ENCODE results near the gene USP24. TPM values are rescaled to one million over a fixed set of nuclear protein-coding genes. Genes with fewer than 3 reads are reported as not detected.
A peak's percentile ranks its signal among the peaks of the same experiment; 100 is the strongest.
"Not testable (repeated sequence)": the region's sequence is repeated elsewhere in the genome, so short reads cannot be mapped to it uniquely, and the experiment has no call there.

USP24 gene
- total and polyA plus RNA-seq, 4 donors = 42.5 to 70.6 (median 46.9) TPM

DNA sequence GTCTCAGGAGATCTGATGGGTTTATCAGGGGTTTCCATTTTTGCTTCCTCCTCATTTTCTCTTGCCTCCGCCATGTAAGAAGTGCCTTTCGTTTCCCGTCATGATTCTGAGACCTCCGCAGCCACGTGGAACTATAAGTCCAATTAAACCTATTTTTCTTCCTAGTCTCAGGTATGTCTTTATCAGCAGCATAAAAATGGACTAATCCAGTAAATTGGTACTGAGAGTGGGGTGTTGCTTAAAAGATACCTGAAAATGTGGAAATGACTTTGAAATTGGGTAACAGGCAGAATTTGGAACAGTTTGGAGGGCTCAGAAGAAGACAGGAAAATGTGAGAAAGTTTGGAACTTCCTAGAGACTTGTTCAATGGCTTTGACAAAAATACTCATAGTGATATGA, 184.1 kb downstream of the USP24 start:
- no CpG with 5 or more reads among the region's 5 CpGs for WGBS (ENCODE audit: insufficient coverage)
- H3K27me3 ChIP-seq (ENCODE audit: control insufficient read depth, insufficient read depth, low read length); H3K4me3 ChIP-seq (ENCODE audit: low read depth, low read length); H3K9me3 ChIP-seq (ENCODE audit: control insufficient read depth, insufficient read depth, low read length); H3K4me1 ChIP-seq (ENCODE audit: control insufficient read depth, insufficient read depth, low read length); H3K36me3 ChIP-seq (ENCODE audit: control insufficient read depth, insufficient read depth, low read length); DNase-seq (ENCODE audit: low read depth in 4 of 6, low spot score in 6 of 6); H3K27ac ChIP-seq (ENCODE audit: low read depth, low read length): not testable (repeated sequence)

DNA sequence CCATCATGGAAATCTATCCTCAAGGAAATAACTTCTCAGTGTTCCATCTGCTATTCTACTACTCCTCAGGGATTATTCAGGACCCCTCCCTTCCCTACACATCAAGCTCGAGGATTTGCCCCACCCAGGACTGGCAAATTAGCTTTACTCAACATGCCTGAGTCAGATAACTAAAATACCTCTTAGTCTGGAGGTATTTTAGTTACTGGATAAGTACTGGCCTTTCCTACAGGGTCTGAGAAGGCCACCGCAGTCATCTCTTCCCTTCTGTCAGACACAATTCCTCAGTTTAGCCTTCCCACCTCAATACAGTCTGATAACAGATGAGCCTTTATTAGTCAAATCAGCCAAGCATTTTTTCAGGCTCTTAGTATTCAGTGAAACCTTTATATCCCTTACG, 188.5 kb downstream of the USP24 start:
- H3K9me3 ChIP-seq (ENCODE audit: control insufficient read depth, insufficient read depth, low read length); H3K4me3 ChIP-seq (ENCODE audit: low read depth, low read length); H3K27me3 ChIP-seq (ENCODE audit: control insufficient read depth, insufficient read depth, low read length); H3K27ac ChIP-seq (ENCODE audit: low read depth, low read length); H3K4me1 ChIP-seq (ENCODE audit: control insufficient read depth, insufficient read depth, low read length); DNase-seq (ENCODE audit: low read depth in 4 of 6, low spot score in 6 of 6); H3K36me3 ChIP-seq (ENCODE audit: control insufficient read depth, insufficient read depth, low read length): not testable (repeated sequence)
- no CpG with 5 or more reads among the region's 3 CpGs for WGBS (ENCODE audit: insufficient coverage)

GRCh38 chr1:55024163-55024562, 191.0 kb downstream of the USP24 start:
- not testable (repeated sequence) for H3K4me1 ChIP-seq (ENCODE audit: control insufficient read depth, insufficient read depth, low read length); H3K27ac ChIP-seq (ENCODE audit: low read depth, low read length); H3K36me3 ChIP-seq (ENCODE audit: control insufficient read depth, insufficient read depth, low read length); H3K4me3 ChIP-seq (ENCODE audit: low read depth, low read length); H3K9me3 ChIP-seq (ENCODE audit: control insufficient read depth, insufficient read depth, low read length); H3K27me3 ChIP-seq (ENCODE audit: control insufficient read depth, insufficient read depth, low read length); DNase-seq (ENCODE audit: low read depth in 4 of 6, low spot score in 6 of 6)
- 75% methylated on average over 5 of the region's 10 CpGs for WGBS (ENCODE audit: insufficient coverage)

DNA sequence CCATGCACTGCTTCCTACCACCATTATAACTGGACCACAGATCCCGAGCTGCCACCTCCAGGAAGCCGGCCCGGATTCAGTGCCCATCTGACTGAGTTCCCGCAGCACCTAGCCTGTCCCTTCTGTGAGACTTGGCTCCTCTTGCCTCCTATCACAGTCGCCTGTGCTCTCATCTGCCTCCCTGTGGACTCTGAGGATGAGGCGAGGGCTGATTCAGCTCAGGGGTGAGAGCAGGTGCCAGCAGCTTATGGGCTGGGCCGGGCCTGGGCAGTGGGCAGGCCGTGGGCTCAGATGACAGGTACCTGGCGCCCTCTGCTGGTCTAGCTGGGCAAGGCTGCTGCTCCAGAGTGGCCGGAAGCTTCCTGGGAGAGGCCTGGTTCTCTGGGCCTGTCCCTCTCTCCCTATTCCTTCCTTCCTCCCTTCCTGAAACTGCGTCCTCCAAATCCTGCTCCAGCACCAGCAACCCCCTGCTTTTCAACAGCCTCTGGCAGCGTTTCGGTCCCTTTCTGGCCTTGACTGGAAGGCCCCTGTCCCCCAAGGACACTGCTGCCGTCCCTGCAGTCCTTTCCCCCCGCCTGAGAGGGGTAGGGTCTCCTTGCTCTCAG, 193.1 kb downstream of the USP24 start:
- H3K4me3 ChIP-seq (ENCODE audit: low read depth, low read length) = no peak overlapping the region
- no peaks in the 10 kb centered on the region for H3K36me3 ChIP-seq (ENCODE audit: control insufficient read depth, insufficient read depth, low read length)
- peak in 5 of 6 donors; percentile 41 to 88 (median 56) for DNase-seq (ENCODE audit: low read depth in 4 of 6, low spot score in 6 of 6)
- H3K27ac ChIP-seq (ENCODE audit: low read depth, low read length) = no peak overlapping the region
- 33% methylated on average over 14 of the region's 15 CpGs for WGBS (ENCODE audit: insufficient coverage)
- peaks cover 9% of the 10 kb centered on the region for H3K4me1 ChIP-seq (ENCODE audit: control insufficient read depth, insufficient read depth, low read length)
- H3K9me3 ChIP-seq (ENCODE audit: control insufficient read depth, insufficient read depth, low read length) = no peaks in the 10 kb centered on the region
- H3K27me3 ChIP-seq (ENCODE audit: control insufficient read depth, insufficient read depth, low read length) = no peaks in the 10 kb centered on the region

DNA sequence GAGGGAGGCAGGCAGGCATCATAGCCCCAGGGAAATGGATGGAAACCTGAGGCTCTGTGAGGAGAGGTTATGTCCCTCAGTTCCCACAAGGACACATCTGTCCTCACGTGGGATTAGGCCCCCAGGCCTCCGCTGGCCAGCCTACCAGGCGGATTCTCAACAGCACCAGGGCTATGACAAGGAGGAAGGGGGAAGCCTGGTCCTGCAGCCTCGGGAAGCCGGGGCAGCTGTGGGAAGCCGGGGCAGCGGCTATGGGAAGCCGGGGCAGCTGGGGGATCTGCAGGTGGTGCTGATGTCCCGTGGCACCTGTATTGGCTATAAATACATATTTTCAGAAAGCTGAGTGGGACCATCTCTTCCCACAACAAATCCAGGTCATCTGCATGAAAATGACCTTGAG, 196.8 kb downstream of the USP24 start:
- H3K9me3 ChIP-seq (ENCODE audit: control insufficient read depth, insufficient read depth, low read length) = no peaks in the 10 kb centered on the region
- H3K4me3 ChIP-seq (ENCODE audit: low read depth, low read length) = no peak overlapping the region
- H3K36me3 ChIP-seq (ENCODE audit: control insufficient read depth, insufficient read depth, low read length) = no peaks in the 10 kb centered on the region
- WGBS (ENCODE audit: insufficient coverage) = 85% methylated on average over 4 of the region's 9 CpGs
- DNase-seq (ENCODE audit: low read depth in 4 of 6, low spot score in 6 of 6) = no peak
- no peaks in the 10 kb centered on the region for H3K27me3 ChIP-seq (ENCODE audit: control insufficient read depth, insufficient read depth, low read length)
- H3K4me1 ChIP-seq (ENCODE audit: control insufficient read depth, insufficient read depth, low read length) = peaks cover 9% of the 10 kb centered on the region
- H3K27ac ChIP-seq (ENCODE audit: low read depth, low read length) = no peak overlapping the region

Small RNA genes lying within 50 kb of the gene (small RNA-seq; reads per million reads assigned to genes)
- 0.08 reads per million for gene MIR4422 (ENCODE audit: low replicate concordance)

Other genes starting within 250 kb of the USP24 start
- gene TMEM61, start 234.7 kb downstream of the USP24 start, total RNA-seq = under 1 TPM; 0.39 to 0.59 TPM
- gene TMEM61, start 234.7 kb downstream of the USP24 start, polyA plus RNA-seq (ENCODE audit: insufficient read length in 2 of 2) = 1 to 10 TPM; 1.2 to 1.3 TPM
- not detected for gene BSND, start 216.4 kb downstream of the USP24 start, total RNA-seq
- gene BSND, start 216.4 kb downstream of the USP24 start, polyA plus RNA-seq (ENCODE audit: insufficient read length in 2 of 2) = under 1 TPM in 1 of 2 donors, not detected in 1; 0.06 TPM
- gene PCSK9, start 175.8 kb downstream of the USP24 start, total RNA-seq = 1 to 10 TPM; 1.5 to 3.2 TPM
- 1 to 10 TPM; 1.1 to 1.3 TPM for gene PCSK9, start 175.8 kb downstream of the USP24 start, polyA plus RNA-seq (ENCODE audit: insufficient read length in 2 of 2)